GM13977 (cell line): ENCODE measurements around the gene EXTL1.

Experiments used
- DNase-seq: peaks from one replicate; pipeline ENCODE4 v3.0.0; 2012; ENCODE audit warnings: low spot score
- CTCF ChIP-seq: IDR thresholded peaks from 2 replicates; pipeline ENCODE4 v1.5.1; 2012; ENCODE audit warnings: mild to moderate bottlenecking, control low read depth; ENCODE audit not compliant: insufficient read depth; ENCODE audit errors: extremely low read depth, missing control alignments
- in situ Hi-C: fragments of 300-500 bp; cut with MboI; formaldehyde crosslinking; loops from one replicate; pipeline ENCODE4 v1.12.0; 2022; ENCODE audit warnings: low sequenced_read_pairs, low pct_unique_long_range_greater_than_20kb, mixed read lengths, inconsistent platforms; ENCODE audit not compliant: unreplicated experiment

Gene EXTL1

GRCh38 chr1:26057189-26057588, 35.6 kb downstream of the EXTL1 start:
- no peak for DNase-seq
- TF ChIP-seq CTCF: no peak
- in situ Hi-C loops: no loop called here

- in situ Hi-C loops: no loop called here
Observed at GRCh38 chr1:26058052-26058595, 36.5 kb downstream of the EXTL1 start.

GRCh38 chr1:26059906-26060305, 38.3 kb downstream of the EXTL1 start:
- TF ChIP-seq CTCF: no peak
- in situ Hi-C loops: no loop called here
- DNase-seq: no peak

More at GRCh38 chr1:26058052-26058595, 36.5 kb downstream of the EXTL1 start:
- no peak for TF ChIP-seq CTCF
- no peak for DNase-seq

- in situ Hi-C loops: no loop called here
- TF ChIP-seq CTCF: no peak
- no peak for DNase-seq
Observed at GRCh38 chr1:26060832-26061574, 39.4 kb downstream of the EXTL1 start.

GRCh38 chr1:26064553-26064952, 43.0 kb downstream of the EXTL1 start:
- no peak for DNase-seq
- TF ChIP-seq CTCF: no peak
- in situ Hi-C loops: no loop called here

- no peak for DNase-seq
- in situ Hi-C loops: no loop called here
- no peak for TF ChIP-seq CTCF
Observed at GRCh38 chr1:26066160-26066559, 44.6 kb downstream of the EXTL1 start.
